Tibial nerve (tissue), 4 donors: Measurements from ENCODE around the gene SFXN5. TPM values are rescaled to one million over a fixed set of nuclear protein-coding genes. Genes with fewer than 3 reads are reported as not detected.

ENCODE experiments used
- DNase-seq, 2 donors: peaks; one replicate each; pipeline ENCODE4 v3.0.0-alpha.2; 2019; ENCODE audit warnings: low spot score in 2 of 2
- H3K27ac ChIP-seq, 4 donors: fragments of 200-600 bp; sonication (generic) in 3 of 4; one replicate each; pipeline ENCODE4 v1.5.1; 2017 to 2019; ENCODE audit warnings: mild to moderate bottlenecking in 1 of 4
- H3K27me3 ChIP-seq, 2 donors: fragments of 200-600 bp; sonication (generic) in 1 of 2; one replicate each; pipeline versions ENCODE4 v1.5.1 to v1.6.0; 2017 to 2019
- H3K36me3 ChIP-seq, 3 donors: fragments of 200-600 bp; sonication (generic); one replicate each; pipeline ENCODE4 v1.5.1; 2018 to 2019
- H3K4me1 ChIP-seq, 4 donors: fragments of 200-600 bp; sonication (generic) in 3 of 4; one replicate each; pipeline ENCODE4 v1.5.1; 2017 to 2019
- H3K4me3 ChIP-seq, 4 donors: fragments of 200-600 bp; sonication (generic) in 3 of 4; one replicate each; pipeline ENCODE4 v1.5.1; 2017 to 2019; ENCODE audit warnings: mild to moderate bottlenecking in 1 of 4, moderate library complexity in 1 of 4
- H3K9me3 ChIP-seq, 4 donors: fragments of 200-600 bp; sonication (generic) in 3 of 4; one replicate each; pipeline ENCODE4 v1.5.1; 2017 to 2019
- CTCF ChIP-seq, 5 experiments: fragments of 200-600 bp in 3 of 5; fragments of 450-650 bp in 2 of 5; sonication (generic) in 3 of 5; IDR thresholded peaks; one replicate each; pipeline ENCODE4 v1.5.1; 2016 to 2019; ENCODE audit warnings: antibody characterized with exemption in 5 of 5, mild to moderate bottlenecking in 3 of 5, moderate library complexity in 2 of 5
- EP300 ChIP-seq, 2 donors: sonication (generic); formaldehyde crosslinking; IDR thresholded peaks; one replicate each; pipeline ENCODE4 v1.6.1; 2017; ENCODE audit warnings: antibody characterized with exemption in 2 of 2, mild to moderate bottlenecking in 1 of 2
- POLR2A ChIP-seq, 2 donors: fragments of 450-650 bp; IDR thresholded peaks; one replicate each; pipeline ENCODE4 v1.6.1; 2017; ENCODE audit warnings: antibody characterized with exemption in 2 of 2, mild to moderate bottlenecking in 2 of 2, moderate library complexity in 2 of 2
- WGBS, 2 donors: methylation state at CpG; one replicate each; pipeline ENCODE4 v1.1.5; 2018; 5-methylcytosine and 5-hydroxymethylcytosine counted together
- total RNA-seq, 4 donors: library from RNA; depleted of rRNA; stranded (reverse); fragments of >200 nt; gene quantifications; one replicate each; pipeline ENCODE4 v1.1.0, GENCODE V29; 2016

SFXN5 gene
- total RNA-seq, 4 donors from 2014 or later = 13.8 to 58.1 (median 21.7) TPM

GRCh38 chr2:72933646-72934151 lies 137.8 kb downstream of the SFXN5 start:
- TF ChIP-seq POLR2A (IDR thresholded peaks at IDR 0.05) = no peak
- TF ChIP-seq EP300 (IDR thresholded peaks at IDR 0.05) = no peak
- no peak for TF ChIP-seq CTCF (IDR thresholded peaks at IDR 0.05)
- DNase-seq = no peak
- no peak overlapping the region for H3K4me3 ChIP-seq
- no peaks in the 10 kb centered on the region for H3K9me3 ChIP-seq
- no peaks in the 10 kb centered on the region for H3K36me3 ChIP-seq
- H3K27me3 ChIP-seq = peaks cover 0 to 16% of the 10 kb centered on the region in 2 donors
- WGBS, 2 donors = 84 to 93% methylated on average over 11 of the region's 12 CpGs
- no peaks in the 10 kb centered on the region for H3K4me1 ChIP-seq
- no peak overlapping the region for H3K27ac ChIP-seq

GRCh38 chr2:72933207-72933606 lies 138.3 kb downstream of the SFXN5 start:
- TF ChIP-seq EP300 (IDR thresholded peaks at IDR 0.05) (no peak), POLR2A (IDR thresholded peaks at IDR 0.05) (no peak), CTCF (IDR thresholded peaks at IDR 0.05) (no peak)
- 87 to 90% methylated on average over 5 of the region's 5 CpGs for WGBS, 2 donors
- DNase-seq = no peak
- Histone ChIP-seq H3K27me3 (peaks cover 0 to 21% of the 10 kb centered on the region in 2 donors), H3K36me3 (no peaks in the 10 kb centered on the region), H3K27ac (no peak overlapping the region), H3K4me1 (no peaks in the 10 kb centered on the region), H3K9me3 (no peaks in the 10 kb centered on the region), H3K4me3 (no peak overlapping the region)

- Histone ChIP-seq H3K4me3 (no peak overlapping the region), H3K36me3 (no peaks in the 10 kb centered on the region), H3K27me3 (peaks cover 0 to 25% of the 10 kb centered on the region in 2 donors), H3K9me3 (no peaks in the 10 kb centered on the region), H3K4me1 (no peaks in the 10 kb centered on the region), H3K27ac (no peak overlapping the region)
- no peak for DNase-seq
- WGBS, 2 donors = 98% methylated on average over 4 of the region's 4 CpGs; no CpG with 5 or more reads in 1 of the 2 donors
- no peak for TF ChIP-seq CTCF (IDR thresholded peaks at IDR 0.05)
These were observed 138.7 kb downstream of the SFXN5 start for GRCh38 chr2:72932805-72933204.

GRCh38 chr2:72932045-72932740 lies 139.3 kb downstream of the SFXN5 start:
- no peaks in the 10 kb centered on the region for H3K36me3 ChIP-seq
- WGBS, 2 donors = 33 to 51% methylated on average over 5 of the region's 5 CpGs

More at GRCh38 chr2:72932045-72932740, 139.3 kb downstream of the SFXN5 start:
- H3K4me3 ChIP-seq = no peak overlapping the region
- H3K4me1 ChIP-seq = no peaks in the 10 kb centered on the region
- DNase-seq = no peak
- H3K27ac ChIP-seq = no peak overlapping the region
- H3K9me3 ChIP-seq = no peaks in the 10 kb centered on the region
- peaks cover 0 to 31% of the 10 kb centered on the region in 2 donors for H3K27me3 ChIP-seq
- TF ChIP-seq POLR2A (IDR thresholded peaks at IDR 0.05) (no peak), EP300 (IDR thresholded peaks at IDR 0.05) (no peak), CTCF (IDR thresholded peaks at IDR 0.05) (no peak)
